ENCODE data around the gene TMEM109.

TMEM109 gene

GRCh38 chr11:60925868-60926267 is 11.9 kb downstream of the TMEM109 start:
- peak; percentile 26 for DNase-seq (ENCODE audit: low spot score)

- peak; percentile 71 for DNase-seq (ENCODE audit: low spot score)
These were observed 12.5 kb downstream of the TMEM109 start for GRCh38 chr11:60926500-60926899.

- DNase-seq (ENCODE audit: low spot score) = no peak
These were observed 13.2 kb downstream of the TMEM109 start for GRCh38 chr11:60927061-60927592.

- DNase-seq (ENCODE audit: low spot score) = no peak
These were observed 13.6 kb downstream of the TMEM109 start for GRCh38 chr11:60927600-60927999.

GRCh38 chr11:60928563-60929001 is 14.6 kb downstream of the TMEM109 start:
- no peak for DNase-seq (ENCODE audit: low spot score)

GRCh38 chr11:60929764-60930163 is 15.8 kb downstream of the TMEM109 start:
- DNase-seq (ENCODE audit: low spot score) = no peak

- no peak for DNase-seq (ENCODE audit: low spot score)
These were observed 16.4 kb downstream of the TMEM109 start for GRCh38 chr11:60930394-60930793.

GRCh38 chr11:60931917-60932316 is 18.0 kb downstream of the TMEM109 start:
- DNase-seq (ENCODE audit: low spot score) = no peak

- DNase-seq (ENCODE audit: low spot score) = no peak
These were observed 18.8 kb downstream of the TMEM109 start for GRCh38 chr11:60932605-60933356.

- no peak for DNase-seq (ENCODE audit: low spot score)
These were observed 19.6 kb downstream of the TMEM109 start for GRCh38 chr11:60933416-60934123.

GRCh38 chr11:60934124-60934789 is 20.3 kb downstream of the TMEM109 start:
- DNase-seq (ENCODE audit: low spot score) = no peak

- no peak for DNase-seq (ENCODE audit: low spot score)
These were observed 21.0 kb downstream of the TMEM109 start for GRCh38 chr11:60934790-60935605.

- DNase-seq (ENCODE audit: low spot score) = no peak
These were observed 21.9 kb downstream of the TMEM109 start for GRCh38 chr11:60935676-60936442.

GRCh38 chr11:60936467-60937143 is 22.6 kb downstream of the TMEM109 start:
- no peak for DNase-seq (ENCODE audit: low spot score)

- no peak for DNase-seq (ENCODE audit: low spot score)
These were observed 23.2 kb downstream of the TMEM109 start for GRCh38 chr11:60937144-60937527.

- DNase-seq (ENCODE audit: low spot score) = no peak
These were observed 23.9 kb downstream of the TMEM109 start for GRCh38 chr11:60937811-60938210.

GRCh38 chr11:60938500-60938899 is 24.5 kb downstream of the TMEM109 start:
- DNase-seq (ENCODE audit: low spot score) = no peak

- no peak for DNase-seq (ENCODE audit: low spot score)
These were observed 25.3 kb downstream of the TMEM109 start for GRCh38 chr11:60939301-60939700.

- no peak for DNase-seq (ENCODE audit: low spot score)
These were observed 25.9 kb downstream of the TMEM109 start for GRCh38 chr11:60939855-60940254.

- no peak for DNase-seq (ENCODE audit: low spot score)
These were observed 27.6 kb downstream of the TMEM109 start for GRCh38 chr11:60941371-60942119.
